ENCODE data around the gene RMI2.
"Not testable (repeated sequence)": the region's sequence is repeated elsewhere in the genome, so short reads cannot be mapped to it uniquely, and the experiment has no call there.

DNA sequence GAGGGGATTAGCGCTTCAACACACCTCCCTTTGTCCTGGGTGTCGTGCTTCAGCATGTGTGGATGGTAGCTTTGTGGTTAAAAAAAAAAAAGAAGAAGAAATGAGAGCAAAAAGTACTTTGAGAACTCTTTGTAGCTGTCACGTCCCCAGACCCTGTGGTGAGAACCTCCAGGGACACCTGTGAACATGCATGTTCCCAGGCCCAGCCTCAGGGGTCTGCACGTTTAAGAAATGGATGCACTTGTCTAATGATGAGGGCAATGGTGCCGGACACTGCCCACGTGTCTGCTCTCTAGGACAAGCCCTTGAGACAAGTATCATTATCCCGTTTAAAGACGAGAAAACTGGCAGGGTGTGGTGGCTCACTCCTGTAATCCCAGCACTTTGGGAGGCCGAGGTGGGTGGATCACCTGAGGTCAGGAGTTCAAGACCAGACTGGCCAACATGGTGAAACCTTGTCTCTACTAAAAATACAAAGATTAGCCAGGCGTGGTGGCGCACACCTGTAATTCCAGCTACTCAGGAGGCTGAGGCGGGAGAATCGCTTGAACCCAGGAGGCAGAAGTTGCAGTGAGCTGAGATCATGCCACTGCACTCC lies 46.2 kb upstream of the RMI2 start:
- TF ChIP-seq, protein P1, sequence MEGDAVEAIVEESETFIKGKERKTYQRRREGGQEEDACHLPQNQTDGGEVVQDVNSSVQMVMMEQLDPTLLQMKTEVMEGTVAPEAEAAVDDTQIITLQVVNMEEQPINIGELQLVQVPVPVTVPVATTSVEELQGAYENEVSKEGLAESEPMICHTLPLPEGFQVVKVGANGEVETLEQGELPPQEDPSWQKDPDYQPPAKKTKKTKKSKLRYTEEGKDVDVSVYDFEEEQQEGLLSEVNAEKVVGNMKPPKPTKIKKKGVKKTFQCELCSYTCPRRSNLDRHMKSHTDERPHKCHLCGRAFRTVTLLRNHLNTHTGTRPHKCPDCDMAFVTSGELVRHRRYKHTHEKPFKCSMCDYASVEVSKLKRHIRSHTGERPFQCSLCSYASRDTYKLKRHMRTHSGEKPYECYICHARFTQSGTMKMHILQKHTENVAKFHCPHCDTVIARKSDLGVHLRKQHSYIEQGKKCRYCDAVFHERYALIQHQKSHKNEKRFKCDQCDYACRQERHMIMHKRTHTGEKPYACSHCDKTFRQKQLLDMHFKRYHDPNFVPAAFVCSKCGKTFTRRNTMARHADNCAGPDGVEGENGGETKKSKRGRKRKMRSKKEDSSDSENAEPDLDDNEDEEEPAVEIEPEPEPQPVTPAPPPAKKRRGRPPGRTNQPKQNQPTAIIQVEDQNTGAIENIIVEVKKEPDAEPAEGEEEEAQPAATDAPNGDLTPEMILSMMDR (IDR thresholded peaks at IDR 0.05): not testable (repeated sequence)
- not testable (repeated sequence) for TF ChIP-seq POLR2A (IDR thresholded peaks at IDR 0.05; ENCODE audit: low read length); RAD21 (conservative IDR thresholded peaks at IDR 0.05 in 1 of 2, IDR thresholded peaks at IDR 0.05 in 1 of 2); EP300 (IDR thresholded peaks at IDR 0.05); MAZ (IDR thresholded peaks at IDR 0.05; ENCODE audit: borderline replicate concordance, low read depth, low read length); ESRRA (IDR thresholded peaks at IDR 0.05; ENCODE audit: borderline replicate concordance, low read length); RFX5 (IDR thresholded peaks at IDR 0.05); RCOR1 (IDR thresholded peaks at IDR 0.05; ENCODE audit: low read depth, low read length); TFCP2L1 (CRISPR knock-in tag; IDR thresholded peaks at IDR 0.05); KDM1A (IDR thresholded peaks at IDR 0.05; ENCODE audit: low read depth)
- TF ChIP-seq, protein P2, sequence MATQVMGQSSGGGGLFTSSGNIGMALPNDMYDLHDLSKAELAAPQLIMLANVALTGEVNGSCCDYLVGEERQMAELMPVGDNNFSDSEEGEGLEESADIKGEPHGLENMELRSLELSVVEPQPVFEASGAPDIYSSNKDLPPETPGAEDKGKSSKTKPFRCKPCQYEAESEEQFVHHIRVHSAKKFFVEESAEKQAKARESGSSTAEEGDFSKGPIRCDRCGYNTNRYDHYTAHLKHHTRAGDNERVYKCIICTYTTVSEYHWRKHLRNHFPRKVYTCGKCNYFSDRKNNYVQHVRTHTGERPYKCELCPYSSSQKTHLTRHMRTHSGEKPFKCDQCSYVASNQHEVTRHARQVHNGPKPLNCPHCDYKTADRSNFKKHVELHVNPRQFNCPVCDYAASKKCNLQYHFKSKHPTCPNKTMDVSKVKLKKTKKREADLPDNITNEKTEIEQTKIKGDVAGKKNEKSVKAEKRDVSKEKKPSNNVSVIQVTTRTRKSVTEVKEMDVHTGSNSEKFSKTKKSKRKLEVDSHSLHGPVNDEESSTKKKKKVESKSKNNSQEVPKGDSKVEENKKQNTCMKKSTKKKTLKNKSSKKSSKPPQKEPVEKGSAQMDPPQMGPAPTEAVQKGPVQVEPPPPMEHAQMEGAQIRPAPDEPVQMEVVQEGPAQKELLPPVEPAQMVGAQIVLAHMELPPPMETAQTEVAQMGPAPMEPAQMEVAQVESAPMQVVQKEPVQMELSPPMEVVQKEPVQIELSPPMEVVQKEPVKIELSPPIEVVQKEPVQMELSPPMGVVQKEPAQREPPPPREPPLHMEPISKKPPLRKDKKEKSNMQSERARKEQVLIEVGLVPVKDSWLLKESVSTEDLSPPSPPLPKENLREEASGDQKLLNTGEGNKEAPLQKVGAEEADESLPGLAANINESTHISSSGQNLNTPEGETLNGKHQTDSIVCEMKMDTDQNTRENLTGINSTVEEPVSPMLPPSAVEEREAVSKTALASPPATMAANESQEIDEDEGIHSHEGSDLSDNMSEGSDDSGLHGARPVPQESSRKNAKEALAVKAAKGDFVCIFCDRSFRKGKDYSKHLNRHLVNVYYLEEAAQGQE (IDR thresholded peaks at IDR 0.05): not testable (repeated sequence)
- TF ChIP-seq, protein P3, sequence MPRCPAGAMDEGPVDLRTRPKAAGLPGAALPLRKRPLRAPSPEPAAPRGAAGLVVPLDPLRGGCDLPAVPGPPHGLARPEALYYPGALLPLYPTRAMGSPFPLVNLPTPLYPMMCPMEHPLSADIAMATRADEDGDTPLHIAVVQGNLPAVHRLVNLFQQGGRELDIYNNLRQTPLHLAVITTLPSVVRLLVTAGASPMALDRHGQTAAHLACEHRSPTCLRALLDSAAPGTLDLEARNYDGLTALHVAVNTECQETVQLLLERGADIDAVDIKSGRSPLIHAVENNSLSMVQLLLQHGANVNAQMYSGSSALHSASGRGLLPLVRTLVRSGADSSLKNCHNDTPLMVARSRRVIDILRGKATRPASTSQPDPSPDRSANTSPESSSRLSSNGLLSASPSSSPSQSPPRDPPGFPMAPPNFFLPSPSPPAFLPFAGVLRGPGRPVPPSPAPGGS (IDR thresholded peaks at IDR 0.05): not testable (repeated sequence)
